H1 (cell line): ENCODE measurements around the gene ABHD2. TPM values are rescaled to one million over a fixed set of nuclear protein-coding genes. Genes with fewer than 3 reads are reported as not detected.

Experiments
- CTCF ChIA-PET: fragments of 300-600 bp; sonication (Branson Sonifier 250); formaldehyde crosslinking; loops from one replicate; lab custom pipeline; 2021; ENCODE audit not compliant: partially characterized antibody; lab: Charles Lee
- POLR2A ChIA-PET: fragments of 300-600 bp; sonication (Branson Sonifier 250); formaldehyde crosslinking; loops from one replicate; lab custom pipeline; 2021; ENCODE audit warnings: inconsistent platforms; ENCODE audit not compliant: partially characterized antibody; lab: Charles Lee
- DNase-seq, 2 experiments: peaks; one replicate each; pipeline versions ENCODE4 v3.0.0 to v3.0.0-alpha.2; 2010 to 2022; ENCODE audit warnings: low spot score in 2 of 2, low read depth in 1 of 2, mixed read lengths in 1 of 2
- FAIRE-seq: peaks from 2 replicates; lab custom pipeline; 2011; peaks lifted over from hg19 to GRCh38; lab: Jason Lieb, UNC
- H2AFZ ChIP-seq: 2 replicates; pipeline ENCODE4 v1.8.1; 2012; ENCODE audit warnings: low read length, inconsistent platforms
- H2AK5ac ChIP-seq: 2 replicates; pipeline ENCODE4 v1.6.1; 2013; ENCODE audit warnings: low read depth, low read length
- H2BK120ac ChIP-seq: replicated peaks from 2 replicates; pipeline ENCODE3; 2013; ENCODE audit warnings: low read depth, low read length, inconsistent platforms
- H2BK12ac ChIP-seq: 2 replicates; pipeline ENCODE4 v1.6.1; 2013; ENCODE audit warnings: low read depth, low read length
- H2BK15ac ChIP-seq: 2 replicates; pipeline ENCODE4 v1.6.1; 2013; ENCODE audit warnings: low read length
- H2BK20ac ChIP-seq: 2 replicates; pipeline ENCODE4 v1.6.1; 2013; ENCODE audit warnings: low read length
- H2BK5ac ChIP-seq: 2 replicates; pipeline ENCODE4 v1.6.1; 2013; ENCODE audit warnings: low read depth, low read length
- H3K14ac ChIP-seq: 2 replicates; pipeline ENCODE4 v1.6.1; 2013; ENCODE audit warnings: inconsistent platforms; ENCODE audit not compliant: insufficient read length
- H3K18ac ChIP-seq: 2 replicates; pipeline ENCODE4 v1.6.1; 2013; ENCODE audit warnings: low read length; ENCODE audit errors: extremely low read depth
- H3K23ac ChIP-seq: 2 replicates; pipeline ENCODE4 v1.6.1; 2013; ENCODE audit warnings: inconsistent platforms; ENCODE audit not compliant: insufficient read length
- H3K23me2 ChIP-seq: 2 replicates; pipeline ENCODE4 v1.6.1; 2013; ENCODE audit warnings: low read depth, low read length
- H3K27ac ChIP-seq: 2 replicates; pipeline ENCODE4 v1.6.1; 2011; ENCODE audit warnings: low read depth, low read length, inconsistent platforms
- H3K27me3 ChIP-seq, 4 experiments: replicated peaks in 1 of 4; 1 replicate in 1 of 4; 2 replicates in 3 of 4; pipeline versions ENCODE4 v1.6.1 to v1.8.1; 2011 to 2013; ENCODE audit warnings: low read length in 3 of 4, mild to moderate bottlenecking in 3 of 4, inconsistent platforms in 2 of 4, mixed read lengths in 2 of 4, moderate library complexity in 1 of 4; ENCODE audit not compliant: control insufficient read depth in 3 of 4, insufficient read depth in 3 of 4; ENCODE audit errors: extremely low read depth in 1 of 4
- H3K36me3 ChIP-seq, 4 experiments: 2 replicates each; pipeline versions ENCODE4 v1.6.1 to v1.8.1; 2011 to 2013; ENCODE audit warnings: mild to moderate bottlenecking in 4 of 4, low read length in 3 of 4, moderate library complexity in 2 of 4, control low read depth in 1 of 4, inconsistent platforms in 1 of 4; ENCODE audit not compliant: insufficient read depth in 4 of 4, control insufficient read depth in 2 of 4
- H3K4ac ChIP-seq: replicated peaks from 2 replicates; pipeline ENCODE3; 2013; ENCODE audit warnings: low read length, low read depth, mixed read lengths, inconsistent platforms; ENCODE audit not compliant: insufficient read length
- H3K4me1 ChIP-seq, 4 experiments: replicated peaks in 1 of 4; 1 replicate in 1 of 4; 2 replicates in 3 of 4; pipeline versions ENCODE4 v1.6.1 to v1.8.1; 2011 to 2013; ENCODE audit warnings: low read length in 3 of 4, inconsistent platforms in 2 of 4, mixed read lengths in 1 of 4; ENCODE audit not compliant: insufficient read depth in 4 of 4, control insufficient read depth in 3 of 4
- H3K4me2 ChIP-seq, 2 experiments: 2 replicates each; pipeline versions ENCODE4 v1.6.1 to v1.8.1; 2011 to 2013; ENCODE audit warnings: low read depth in 2 of 2, low read length in 2 of 2, control low read depth in 1 of 2, inconsistent platforms in 1 of 2, mild to moderate bottlenecking in 1 of 2; ENCODE audit not compliant: insufficient read depth in 1 of 2
- H3K4me3 ChIP-seq, 4 experiments: fragments of 200-600, 300-600 bp in 1 of 4; sonication (generic), shearing (Covaris generic), sonication (Bioruptor Twin) in 1 of 4; 2 replicates each; pipeline versions ENCODE4 v1.5.1 to v1.8.1; 2011 to 2016; ENCODE audit warnings: low read length in 4 of 4, low read depth in 3 of 4, control low read depth in 2 of 4, inconsistent platforms in 2 of 4, mild to moderate bottlenecking in 2 of 4, mixed read lengths in 1 of 4, moderate library complexity in 1 of 4; ENCODE audit not compliant: insufficient read depth in 2 of 4; ENCODE audit errors: extremely low read depth in 1 of 4
- H3K56ac ChIP-seq: replicated peaks from 2 replicates; pipeline ENCODE3; 2013; ENCODE audit warnings: low read depth, mild to moderate bottlenecking, mixed read lengths, low read length, inconsistent platforms; ENCODE audit not compliant: insufficient read length
- H3K79me1 ChIP-seq: 2 replicates; pipeline ENCODE4 v1.6.1; 2013; ENCODE audit warnings: low read depth, low read length, control low read depth
- H3K79me2 ChIP-seq, 2 experiments: 2 replicates each; pipeline versions ENCODE4 v1.6.1 to v1.8.1; 2012 to 2013; ENCODE audit warnings: low read length in 2 of 2, mild to moderate bottlenecking in 2 of 2, inconsistent platforms in 1 of 2; ENCODE audit not compliant: insufficient read depth in 2 of 2, control insufficient read depth in 1 of 2
- H3K9ac ChIP-seq, 4 experiments: replicated peaks in 1 of 4; 1 replicate in 1 of 4; 2 replicates in 3 of 4; pipeline versions ENCODE4 v1.6.1 to v1.8.1; 2011 to 2013; ENCODE audit warnings: low read depth in 3 of 4, low read length in 3 of 4, control low read depth in 2 of 4, mild to moderate bottlenecking in 2 of 4, moderate library complexity in 2 of 4, inconsistent platforms in 1 of 4; ENCODE audit errors: extremely low read depth in 1 of 4
- H3K9me3 ChIP-seq, 2 experiments: 2 replicates each; pipeline versions ENCODE4 v1.6.1 to v1.8.1; 2012 to 2013; ENCODE audit warnings: mild to moderate bottlenecking in 2 of 2, moderate library complexity in 2 of 2, control low read depth in 1 of 2, inconsistent platforms in 1 of 2, low read depth in 1 of 2, low read length in 1 of 2, mixed read lengths in 1 of 2; ENCODE audit not compliant: insufficient read depth in 2 of 2
- H4K20me1 ChIP-seq, 2 experiments: replicated peaks in 1 of 2; 2 replicates each; pipeline versions ENCODE3 to v1.8.1; 2011 to 2013; ENCODE audit warnings: inconsistent platforms in 2 of 2, low read length in 2 of 2, mild to moderate bottlenecking in 1 of 2; ENCODE audit not compliant: insufficient read depth in 2 of 2, control insufficient read depth in 1 of 2
- H4K5ac ChIP-seq: 2 replicates; pipeline ENCODE4 v1.6.1; 2013; ENCODE audit warnings: low read length, low read depth, mixed read lengths, inconsistent platforms; ENCODE audit not compliant: insufficient read length
- H4K8ac ChIP-seq: 2 replicates; pipeline ENCODE4 v1.8.0; 2013; ENCODE audit warnings: mild to moderate bottlenecking, moderate library complexity, low read length, inconsistent platforms; ENCODE audit not compliant: insufficient read depth; ENCODE audit errors: extremely low read depth
- H4K91ac ChIP-seq: replicated peaks from 2 replicates; pipeline ENCODE3; 2013; ENCODE audit warnings: low read length, mixed read lengths, inconsistent platforms; ENCODE audit not compliant: insufficient read length
- BCL11A ChIP-seq, 2 experiments: IDR thresholded peaks; one replicate each; pipeline ENCODE4 v1.6.1; 2011; ENCODE audit warnings: low read depth in 2 of 2, low read length in 2 of 2, mild to moderate bottlenecking in 2 of 2
- CREB1 ChIP-seq: IDR thresholded peaks from 2 replicates; pipeline ENCODE4 v1.6.1; 2012; ENCODE audit warnings: inconsistent platforms
- EGR1 ChIP-seq: IDR thresholded peaks from 2 replicates; pipeline ENCODE4 v1.6.1; 2011; ENCODE audit warnings: low read depth, low read length, borderline replicate concordance
- JUN ChIP-seq: IDR thresholded peaks from 2 replicates; pipeline ENCODE4 v1.6.1; 2011; ENCODE audit warnings: low read depth, mild to moderate bottlenecking, improper control_type of control experiment, low read length
- NRF1 ChIP-seq: IDR thresholded peaks from 2 replicates; pipeline ENCODE4 v1.6.1; 2011; ENCODE audit warnings: mild to moderate bottlenecking, low read depth, low read length, improper control_type of control experiment
- PHF8 ChIP-seq: fragments of 200-600 bp; sonication (generic); conservative IDR thresholded peaks from 2 replicates; pipeline ENCODE4 v1.7.1; 2012; ENCODE audit warnings: low read depth, mild to moderate bottlenecking, inconsistent platforms, low read length, moderate library complexity
- RAD21 ChIP-seq, 2 experiments: IDR thresholded peaks in 1 of 2; conservative IDR thresholded peaks in 1 of 2; 2 replicates each; pipeline ENCODE4 v1.6.1; 2011; ENCODE audit warnings: low read depth in 2 of 2, low read length in 2 of 2, improper control_type of control experiment in 1 of 2, inconsistent platforms in 1 of 2, mild to moderate bottlenecking in 1 of 2, moderate library complexity in 1 of 2
- TAF1 ChIP-seq: IDR thresholded peaks from 2 replicates; pipeline ENCODE4 v1.6.1; 2011; ENCODE audit warnings: mild to moderate bottlenecking, low read depth, low read length
- TAF7 ChIP-seq: optimal IDR thresholded peaks from 2 replicates; pipeline ENCODE3; 2011; ENCODE audit warnings: low read depth, mild to moderate bottlenecking, inconsistent platforms, low read length, moderate library complexity, borderline replicate concordance
- TBP ChIP-seq: IDR thresholded peaks from 2 replicates; pipeline ENCODE4 v1.6.1; 2011; ENCODE audit warnings: low read depth, low read length, improper control_type of control experiment
- WGBS, 2 experiments: shearing (Covaris generic) in 1 of 2; methylation state at CpG; one replicate each; pipeline versions ENCODE4 v1.1.6 to v1.1.7; 2013 to 2015; ENCODE audit warnings: low lambda C conversion rate in 2 of 2, mixed read lengths in 2 of 2, inconsistent platforms in 1 of 2, low coverage in 1 of 2, missing lambda C conversion rate in 1 of 2; ENCODE audit not compliant: insufficient replicate concordance in 2 of 2, insufficient coverage in 1 of 2, insufficient read length in 1 of 2; ENCODE audit errors: extremely low coverage in 1 of 2, missing lambda C conversion rate in 1 of 2; 5-methylcytosine and 5-hydroxymethylcytosine counted together
- polyA plus RNA-seq, 7 experiments: library from polyadenylated mRNA; depleted of rRNA in 3 of 7; stranded (reverse) in 5 of 7; unstranded in 2 of 7; fragments of >200 nt in 5 of 7; fragments of 200-250 nt in 2 of 7; gene quantifications; 1 replicate in 5 of 7; 2 replicates in 1 of 7; 4 replicates in 1 of 7; pipeline versions ENCODE4 v1.2.1 to v1.2.3, GENCODE V29; 2011 to 2013; ENCODE audit warnings: missing spikeins in 2 of 7, mixed read lengths in 2 of 7
- total RNA-seq: library from RNA; stranded (reverse); fragmentation: NEBNext Ultra II Directional; extraction: Animal tissue kit (Norgen Biotek cat#: 25700); gene quantifications from 2 replicates; pipeline ENCODE4 v1.2.1, GENCODE V29; 2021
- TF ChIP-seq, protein P1 (sequence below): IDR thresholded peaks from 2 replicates; pipeline ENCODE4 v1.6.1; 2012; ENCODE audit warnings: inconsistent platforms

ABHD2 gene
- total and polyA plus RNA-seq, 2 of the 8 experiments (the other 6 are each of a cell fraction or from before 2014, with no cell fraction given), result 9.1 to 23.7 TPM

DNA sequence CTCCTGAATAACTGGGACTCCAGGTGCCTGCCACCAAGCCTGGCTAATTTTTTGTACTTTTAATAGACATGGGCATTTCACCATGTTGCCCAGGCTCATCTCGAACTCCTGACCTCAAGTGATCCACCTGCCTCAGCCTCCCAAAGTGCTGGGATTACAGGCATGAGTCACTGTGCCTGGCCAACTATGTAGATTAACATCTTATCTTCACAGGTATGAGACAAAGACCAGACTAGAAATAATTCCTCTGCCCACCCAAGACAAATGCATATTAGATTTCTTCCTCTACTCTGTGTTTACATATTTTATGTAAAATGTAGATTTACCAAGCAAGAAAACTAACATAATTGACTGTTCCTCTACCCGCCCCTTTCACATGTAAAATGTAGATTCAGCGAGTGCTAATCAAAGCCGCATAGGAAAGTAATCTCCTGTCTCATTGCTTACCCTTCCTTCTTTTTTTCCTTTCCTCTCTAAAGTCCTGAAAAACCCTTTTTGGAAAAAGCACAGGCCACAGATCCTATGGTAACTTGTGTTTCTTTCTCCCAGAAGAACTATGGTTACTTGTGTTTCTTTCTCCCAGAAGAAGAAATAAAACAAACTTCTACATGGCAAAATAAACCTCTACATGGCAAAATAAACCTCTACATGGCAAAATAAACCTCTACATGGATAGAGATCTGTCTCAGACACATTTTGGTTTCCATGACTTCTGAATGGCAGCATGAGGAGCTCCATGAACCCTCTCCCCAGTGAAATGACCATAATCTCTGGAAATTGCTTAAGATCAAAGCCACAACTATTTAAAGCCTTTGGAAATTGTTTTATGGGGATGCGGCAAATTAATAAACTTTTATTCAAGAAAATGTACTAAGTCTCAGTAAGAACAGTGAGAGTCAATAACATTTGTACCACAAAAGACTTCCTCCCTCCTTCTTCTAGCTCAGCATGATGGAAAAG lies 9.1 kb upstream of the ABHD2 start:
- no peaks in the 10 kb centered on the region for H3K9me3 ChIP-seq
- H2BK120ac ChIP-seq, result no peak overlapping the region
- no peak overlapping the region for H3K4me3 ChIP-seq
- DNase-seq (no peak), FAIRE-seq (no peak)
- H2BK5ac ChIP-seq, result no peak overlapping the region
- no peaks in the 10 kb centered on the region for H3K79me1 ChIP-seq
- no peak overlapping the region for H2AK5ac ChIP-seq
- no peak overlapping the region for H3K27ac ChIP-seq
- 0 out of 2 replicates have a peak overlapping the region, but pooled peaks have one; percentile 34 for H2AFZ ChIP-seq
- no peak overlapping the region for H3K18ac ChIP-seq
- no peak overlapping the region for H2BK15ac ChIP-seq
- no peak overlapping the region for H3K4ac ChIP-seq
- CTCF ChIA-PET, result interaction anchor here (0.6 to 2.2 kb wide), 16 partner anchors 10 to 92 kb away, joined by 3 to 10 read pairs (median 4); no protein-coding TSS in a partner anchor
- no peak overlapping the region for H3K56ac ChIP-seq
- no peak overlapping the region; a peak in 1 of 7 replicates for H3K9ac ChIP-seq
- no peaks in the 10 kb centered on the region for H3K27me3 ChIP-seq
- H4K20me1 ChIP-seq, result no peaks in the 10 kb centered on the region
- no peak overlapping the region for H3K23ac ChIP-seq
- no peaks in the 10 kb centered on the region for H3K36me3 ChIP-seq
- H3K14ac ChIP-seq, result no peak overlapping the region
- no peaks in the 10 kb centered on the region for H3K23me2 ChIP-seq
- no peak overlapping the region for H2BK12ac ChIP-seq
- H4K5ac ChIP-seq, result no peak overlapping the region
- H4K8ac ChIP-seq, result no peak overlapping the region
- WGBS, 2 experiments, result 90% methylated on average over 5 of the region's 5 CpGs; no CpG with 5 or more reads in 1 of the 2 experiments
- H3K4me2 ChIP-seq, result no peak overlapping the region
- no peaks in the 10 kb centered on the region for H3K79me2 ChIP-seq
- H4K91ac ChIP-seq, result no peak overlapping the region
- POLR2A ChIA-PET, result interaction anchor here (1.0 to 1.5 kb wide), 2 partner anchors 12 to 13 kb away, joined by 3 to 4 read pairs; no protein-coding TSS in a partner anchor
- H3K4me1 ChIP-seq, result peaks cover 0 to 3% (median under 1%) of the 10 kb centered on the region in 4 experiments; a peak in 2 of 7 replicates
- H2BK20ac ChIP-seq, result no peak overlapping the region
- TF ChIP-seq TBP (no peak), TAF7 (no peak), JUN (no peak), PHF8 (no peak), TAF1 (no peak), NRF1 (no peak), EGR1 (no peak), BCL11A (IDR thresholded peaks at IDR 0.05; ENCODE audit: low read depth in 2 of 2, low read length in 2 of 2) (no peak), RAD21 (IDR thresholded peaks at IDR 0.05 in 1 of 2, conservative IDR thresholded peaks at IDR 0.05 in 1 of 2; ENCODE audit: low read depth in 2 of 2, low read length in 2 of 2) (no peak), CREB1 (no peak)
- TF ChIP-seq, protein P1, sequence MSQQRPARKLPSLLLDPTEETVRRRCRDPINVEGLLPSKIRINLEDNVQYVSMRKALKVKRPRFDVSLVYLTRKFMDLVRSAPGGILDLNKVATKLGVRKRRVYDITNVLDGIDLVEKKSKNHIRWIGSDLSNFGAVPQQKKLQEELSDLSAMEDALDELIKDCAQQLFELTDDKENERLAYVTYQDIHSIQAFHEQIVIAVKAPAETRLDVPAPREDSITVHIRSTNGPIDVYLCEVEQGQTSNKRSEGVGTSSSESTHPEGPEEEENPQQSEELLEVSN, result no peak
